Germinal center (tissue), 1 donor: ENCODE data around the gene ZNF438.
"Not testable (repeated sequence)": the region's sequence is repeated elsewhere in the genome, so short reads cannot be mapped to it uniquely, and the experiment has no call there.

Source experiments
- DNase-seq: peaks from one replicate; pipeline ENCODE4 v3.0.0; 2012; ENCODE audit warnings: mixed read lengths, low spot score

The ZNF438 gene

GRCh38 chr10:30985512-30985911 is 46.2 kb downstream of the ZNF438 start:
- DNase-seq = no peak

DNA sequence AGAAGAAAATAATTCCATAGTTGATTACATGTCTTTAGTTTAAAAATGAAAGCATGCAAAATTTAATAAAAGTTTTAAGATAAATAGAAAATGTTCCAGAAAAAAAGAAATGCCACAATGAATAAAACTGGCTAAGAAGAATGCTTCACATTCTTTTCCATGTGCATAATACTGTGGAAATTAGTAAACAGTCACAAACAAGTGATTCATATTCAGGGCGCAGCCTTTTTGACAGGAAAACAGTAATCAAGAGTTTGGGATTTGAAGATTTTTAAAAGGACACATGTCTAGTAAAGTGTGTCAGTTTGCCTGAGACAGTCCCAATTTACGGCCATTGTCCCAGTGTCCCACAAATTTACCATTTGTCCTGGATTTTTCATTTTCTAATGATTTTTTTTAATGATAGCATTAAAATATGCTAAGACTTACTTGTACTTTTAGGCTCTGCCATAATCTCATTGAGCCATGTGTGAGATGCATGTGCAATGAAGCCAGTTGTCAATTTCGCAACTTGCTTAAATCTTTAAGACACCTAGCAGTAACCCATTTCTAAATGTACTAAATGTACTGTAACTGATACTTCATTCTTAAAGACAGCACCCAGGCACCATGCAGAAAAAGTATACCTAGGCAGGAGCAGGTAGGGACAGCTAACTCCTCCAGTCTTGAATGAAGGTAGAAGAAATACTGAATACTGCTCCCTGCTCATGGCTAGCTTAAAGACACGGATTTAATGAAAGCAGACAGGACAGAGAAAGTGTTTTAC is 46.9 kb downstream of the ZNF438 start:
- no peak for DNase-seq

- DNase-seq = not testable (repeated sequence)
Measured at GRCh38 chr10:30983209-30983608, 48.5 kb downstream of the ZNF438 start.

DNA sequence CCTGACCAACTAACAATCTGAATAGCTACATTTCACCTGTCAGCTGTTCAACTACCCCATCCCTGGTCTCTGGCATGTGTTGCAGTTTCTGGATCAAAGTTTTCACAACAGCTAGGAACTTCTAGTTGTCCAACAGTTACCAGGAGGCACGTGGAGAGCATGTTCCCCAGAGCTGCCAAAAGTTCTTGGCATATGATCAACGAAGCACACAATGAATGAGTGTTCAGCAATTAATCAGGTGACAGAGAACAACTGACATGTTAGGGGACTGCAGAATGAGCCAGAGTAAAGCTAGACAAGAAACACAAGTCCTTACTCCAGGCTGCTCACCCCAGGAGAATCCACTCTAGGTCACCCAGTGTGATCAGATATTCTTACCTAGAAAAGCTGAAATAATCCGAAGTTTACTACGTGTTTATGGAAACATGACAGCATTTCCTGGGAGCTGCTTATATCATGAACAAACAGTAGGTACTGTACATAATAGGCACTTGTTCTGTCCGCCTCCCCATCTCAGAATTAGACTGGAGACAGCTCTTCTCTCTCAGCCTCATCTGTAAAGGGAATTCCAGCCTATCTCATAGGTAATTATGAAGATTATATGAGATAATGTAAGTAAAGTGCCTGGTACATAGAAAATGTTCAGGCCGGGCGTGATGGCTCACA is 50.6 kb downstream of the ZNF438 start:
- no peak for DNase-seq

DNA sequence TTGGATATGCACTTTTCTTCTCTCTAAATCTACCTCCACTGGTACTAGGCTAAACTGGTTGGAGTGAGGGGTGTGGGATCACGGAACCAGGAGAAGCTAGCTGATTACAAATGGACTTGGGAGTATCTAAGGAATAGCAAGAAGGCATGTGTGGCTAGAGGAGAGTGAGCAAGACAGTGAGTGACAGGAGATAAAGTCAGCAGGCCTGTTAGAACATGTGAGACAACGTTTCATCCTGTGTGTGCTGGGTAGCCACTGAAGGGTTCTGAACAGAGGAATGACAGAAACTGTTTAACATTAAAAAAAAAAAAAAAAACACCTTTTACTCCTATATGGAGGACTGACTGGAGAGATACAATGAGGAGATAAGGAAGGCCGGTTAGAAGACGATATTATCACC is 51.7 kb downstream of the ZNF438 start:
- DNase-seq = no peak

- DNase-seq = no peak
Measured at GRCh38 chr10:30978843-30979242, 52.8 kb downstream of the ZNF438 start.

DNA sequence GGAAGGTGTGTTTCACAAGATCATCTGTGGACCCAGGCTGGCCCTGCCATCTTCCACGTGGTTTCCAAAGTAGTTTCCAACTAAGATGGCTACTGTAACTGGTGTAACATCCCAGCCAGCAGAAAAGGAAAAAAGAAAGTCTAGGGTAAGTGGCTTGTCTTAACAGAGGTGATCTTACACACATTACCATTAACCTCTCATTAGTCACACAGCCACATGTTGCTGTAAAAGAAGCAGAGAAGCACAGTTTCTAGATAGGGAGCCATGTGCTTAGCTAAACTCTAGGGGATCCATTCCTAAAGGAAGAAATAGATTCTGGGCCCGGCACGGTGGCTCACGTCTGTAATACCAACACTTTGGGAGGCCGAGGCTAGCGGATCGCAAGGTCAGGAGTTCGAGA is 54.3 kb downstream of the ZNF438 start:
- DNase-seq = no peak

GRCh38 chr10:30974773-30975415 is 56.8 kb downstream of the ZNF438 start:
- no peak for DNase-seq

DNA sequence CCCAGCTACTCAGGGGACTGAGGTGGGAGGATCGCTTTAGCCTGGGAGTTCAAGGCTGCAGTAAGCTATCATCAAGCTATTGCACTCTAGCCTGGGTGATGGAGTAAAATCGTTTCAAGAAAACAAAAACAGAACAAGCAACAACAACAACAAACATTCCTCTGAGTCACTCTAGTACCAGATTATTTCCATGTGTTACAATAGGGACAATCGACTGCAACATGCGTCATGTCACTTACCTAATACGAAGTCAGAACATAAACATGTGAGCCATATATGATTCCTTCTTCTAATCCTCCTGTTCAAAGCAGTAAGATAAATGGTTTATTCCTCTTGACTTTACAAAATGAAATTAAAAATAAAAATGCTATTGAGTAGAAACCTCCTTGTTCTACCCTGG is 57.3 kb downstream of the ZNF438 start:
- DNase-seq = no peak

DNA sequence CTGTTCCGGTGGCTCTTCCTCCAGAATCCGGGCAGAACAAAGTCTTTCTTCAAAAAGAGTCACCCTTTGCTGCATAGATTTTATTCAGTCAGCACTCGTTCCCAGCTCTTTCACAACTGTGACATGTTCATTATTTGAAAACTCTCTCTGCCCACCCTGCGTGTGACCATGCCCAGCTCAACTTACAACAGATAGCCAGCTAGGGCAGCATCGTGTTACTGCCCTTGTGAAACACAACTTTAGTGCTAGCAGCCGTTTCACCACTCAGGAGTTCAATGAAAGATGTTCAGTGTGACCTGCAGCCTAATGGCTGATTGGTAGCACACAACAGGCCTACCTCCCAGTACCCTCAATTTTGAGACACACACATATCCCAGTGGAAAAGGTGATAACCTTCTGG is 57.9 kb downstream of the ZNF438 start:
- no peak for DNase-seq

GRCh38 chr10:30970760-30971460 is 60.8 kb downstream of the ZNF438 start:
- no peak for DNase-seq

DNA sequence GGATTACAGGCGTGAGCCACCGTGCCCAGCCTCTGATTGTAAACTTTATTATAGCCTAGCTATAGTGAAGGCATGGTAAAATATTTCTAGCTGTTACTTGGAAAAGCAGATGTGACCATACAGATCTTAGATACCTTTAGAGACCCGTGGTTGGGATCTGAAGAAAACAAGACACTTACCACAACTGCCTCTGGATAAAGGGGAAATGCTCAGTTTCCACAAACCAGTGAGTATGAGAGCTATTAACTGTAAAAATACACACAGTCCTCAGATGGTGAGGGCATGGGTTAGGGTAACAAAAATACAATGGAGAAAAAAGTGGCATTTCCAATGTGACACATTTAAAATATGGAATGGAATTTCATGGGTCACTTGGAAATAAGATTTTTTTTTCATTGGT is 63.0 kb downstream of the ZNF438 start:
- DNase-seq = no peak

GRCh38 chr10:30967650-30968410 is 63.8 kb downstream of the ZNF438 start:
- DNase-seq = no peak

GRCh38 chr10:30963992-30964930 is 67.4 kb downstream of the ZNF438 start:
- DNase-seq = no peak

GRCh38 chr10:30962522-30962921 is 69.1 kb downstream of the ZNF438 start:
- DNase-seq = no peak

- no peak for DNase-seq
Measured at GRCh38 chr10:30959836-30960210, 71.8 kb downstream of the ZNF438 start.

DNA sequence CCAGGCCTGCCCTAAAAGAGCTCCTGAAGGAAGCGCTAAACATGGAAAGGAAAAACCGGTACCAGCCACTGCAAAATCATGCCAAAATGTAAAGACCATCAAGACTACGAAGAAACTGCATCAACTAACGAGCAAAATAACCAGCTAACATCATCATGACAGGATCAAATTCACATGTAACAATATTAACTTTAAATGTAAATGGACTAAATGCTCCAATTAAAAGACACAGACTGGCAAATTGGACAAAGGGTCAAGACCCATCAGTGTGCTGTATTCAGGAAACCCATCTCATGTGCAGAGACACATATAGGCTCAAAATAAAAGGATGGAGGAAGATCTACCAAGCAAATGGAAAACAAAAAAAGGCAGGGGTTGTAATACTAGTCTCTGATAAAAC is 82.4 kb downstream of the ZNF438 start:
- not testable (repeated sequence) for DNase-seq

- DNase-seq = no peak
Measured at GRCh38 chr10:30944005-30944404, 87.7 kb downstream of the ZNF438 start.

DNA sequence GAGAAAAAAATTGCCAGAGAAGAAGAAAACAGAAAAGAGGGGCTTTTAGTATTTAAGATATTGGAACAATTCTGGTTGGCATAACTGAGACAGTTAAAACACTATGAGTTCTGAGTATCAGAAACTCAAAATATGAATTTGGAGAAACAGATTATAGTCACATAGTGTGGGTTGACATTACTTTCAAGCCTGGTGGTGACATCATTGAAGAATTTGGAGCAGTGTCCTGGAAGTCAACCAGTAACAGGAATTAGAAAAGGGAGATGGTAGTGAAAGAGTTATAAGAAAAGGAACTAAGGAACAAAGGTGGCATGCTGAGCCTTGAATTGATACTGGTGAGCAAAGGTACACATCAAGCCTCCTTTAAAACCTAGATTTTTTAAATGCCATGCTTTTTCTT is 88.2 kb downstream of the ZNF438 start:
- DNase-seq = no peak

GRCh38 chr10:30940256-30940655 is 91.4 kb downstream of the ZNF438 start:
- no peak for DNase-seq
